GM18526 (cell line): ENCODE results near the gene PLBD1.

Experiments
- POLR2A ChIP-seq: IDR thresholded peaks from 3 replicates; pipeline ENCODE4 v1.6.1; 2011; ENCODE audit not compliant: insufficient read length; ENCODE audit errors: extremely low read depth

PLBD1 gene

GRCh38 chr12:14577344-14577743 is 9.7 kb upstream of the PLBD1 start:
- no peak for TF ChIP-seq POLR2A

GRCh38 chr12:14576896-14577295 is 9.2 kb upstream of the PLBD1 start:
- TF ChIP-seq POLR2A = no peak

DNA sequence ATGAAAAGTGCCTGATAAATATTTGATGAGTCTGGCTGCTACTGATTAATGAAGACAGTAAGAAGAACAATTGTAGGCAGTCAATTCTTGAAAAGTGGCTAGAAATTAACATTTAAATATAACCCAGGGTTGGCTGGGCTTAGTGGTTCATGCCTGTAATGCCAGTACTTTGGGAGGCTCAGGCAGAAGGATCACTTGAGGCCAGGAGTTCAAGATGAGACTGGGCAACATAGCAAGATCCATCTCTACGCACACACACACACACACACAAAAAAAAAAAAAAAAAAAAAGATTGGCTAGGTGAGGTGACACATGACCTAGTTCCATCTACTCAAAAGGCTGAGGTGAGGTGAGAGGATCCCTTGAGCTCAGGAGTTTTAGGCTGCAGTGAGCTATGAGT is 7.9 kb upstream of the PLBD1 start:
- no peak for TF ChIP-seq POLR2A

DNA sequence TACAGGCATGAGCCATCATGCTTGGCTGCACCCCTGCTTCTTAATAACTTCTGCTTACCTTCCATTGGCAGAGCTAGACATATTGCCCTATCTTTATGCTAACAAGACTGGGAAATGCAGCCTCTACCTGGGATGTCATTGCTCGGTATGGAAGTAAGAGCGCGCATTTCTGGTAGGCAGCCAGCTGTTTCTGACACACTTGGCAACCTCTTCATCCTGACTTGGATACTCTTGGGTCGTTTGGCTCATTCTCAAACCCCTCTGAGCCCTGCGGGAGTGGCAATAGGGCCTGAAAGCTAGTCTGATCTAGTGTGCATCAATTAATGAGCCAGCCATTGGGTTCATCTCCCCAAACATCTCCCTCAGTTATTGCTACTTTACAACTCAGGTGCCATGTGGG is 5.4 kb upstream of the PLBD1 start:
- no peak for TF ChIP-seq POLR2A

GRCh38 chr12:14572401-14572800 is 4.7 kb upstream of the PLBD1 start:
- no peak for TF ChIP-seq POLR2A

DNA sequence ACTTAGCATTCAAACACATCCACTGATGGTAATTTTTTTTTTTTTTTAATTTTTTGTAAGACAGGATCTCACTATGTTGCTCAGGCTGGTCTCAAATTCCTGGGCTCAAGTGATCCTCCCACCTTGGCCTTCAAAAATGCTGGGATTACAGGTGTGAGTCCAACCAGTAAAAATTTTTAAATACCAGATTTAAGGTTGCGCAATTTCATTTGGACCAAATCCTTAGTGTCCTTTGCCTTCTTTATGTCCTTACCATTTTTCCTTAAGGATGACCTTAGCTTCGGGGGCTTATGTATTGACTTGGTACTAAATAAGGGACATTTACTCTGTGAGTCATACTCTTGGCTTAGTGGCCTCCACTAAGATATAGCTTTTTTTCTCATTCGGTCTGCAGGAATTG is 4.1 kb upstream of the PLBD1 start:
- TF ChIP-seq POLR2A = no peak

DNA sequence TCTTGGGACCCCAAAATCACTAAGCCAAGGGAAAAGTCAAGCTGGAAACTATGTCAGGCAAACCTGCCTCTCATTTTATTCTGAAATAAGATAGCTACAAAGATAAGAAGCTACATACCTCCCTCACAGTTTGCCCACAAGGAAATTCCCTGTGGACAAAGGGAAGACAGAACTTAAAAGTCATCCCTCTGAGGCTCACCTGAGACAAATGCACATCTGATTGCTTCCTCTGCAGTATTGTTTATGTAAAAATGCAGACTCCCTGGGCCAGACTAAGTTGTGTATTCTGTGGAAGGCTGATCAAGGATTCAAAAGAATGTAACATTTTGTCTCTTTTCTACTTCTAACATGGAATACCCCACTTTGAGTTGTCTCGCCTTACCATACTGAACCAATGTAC is 2.5 kb upstream of the PLBD1 start:
- TF ChIP-seq POLR2A = no peak

DNA sequence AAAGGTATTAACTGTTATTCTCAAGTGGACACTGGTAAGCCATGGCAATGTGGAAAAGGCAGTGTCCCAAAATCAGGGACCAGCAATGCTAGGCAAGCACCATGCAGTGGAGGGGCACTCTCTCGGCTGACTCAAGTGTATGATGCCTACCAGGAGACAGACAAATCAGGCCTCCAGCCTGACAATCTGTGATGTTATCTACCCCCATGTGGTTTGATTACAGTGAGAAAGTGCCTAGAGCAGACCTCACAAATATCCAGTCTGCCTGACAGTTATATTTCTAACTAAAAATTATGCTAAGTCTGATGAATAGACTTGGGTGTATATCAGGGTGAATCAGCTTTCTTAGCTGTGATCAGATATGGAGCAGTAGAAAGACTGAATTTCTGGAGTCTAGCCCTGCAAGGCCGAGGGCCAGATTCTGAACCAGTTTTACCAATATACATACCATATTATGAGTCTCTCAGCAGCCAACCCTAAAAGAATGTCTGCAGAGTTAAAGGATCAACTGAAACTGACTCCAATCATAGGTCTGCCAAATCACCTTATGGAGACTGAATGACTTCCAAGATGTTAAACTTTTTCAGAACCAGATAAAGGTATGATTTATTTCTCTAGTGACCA is 3.2 kb downstream of the PLBD1 start:
- no peak for TF ChIP-seq POLR2A

GRCh38 chr12:14563046-14563445 is 4.6 kb downstream of the PLBD1 start:
- TF ChIP-seq POLR2A = no peak

GRCh38 chr12:14562279-14562678 is 5.4 kb downstream of the PLBD1 start:
- no peak for TF ChIP-seq POLR2A

GRCh38 chr12:14561677-14562238 is 5.9 kb downstream of the PLBD1 start:
- no peak for TF ChIP-seq POLR2A

GRCh38 chr12:14560904-14561574 is 6.6 kb downstream of the PLBD1 start:
- TF ChIP-seq POLR2A = no peak

DNA sequence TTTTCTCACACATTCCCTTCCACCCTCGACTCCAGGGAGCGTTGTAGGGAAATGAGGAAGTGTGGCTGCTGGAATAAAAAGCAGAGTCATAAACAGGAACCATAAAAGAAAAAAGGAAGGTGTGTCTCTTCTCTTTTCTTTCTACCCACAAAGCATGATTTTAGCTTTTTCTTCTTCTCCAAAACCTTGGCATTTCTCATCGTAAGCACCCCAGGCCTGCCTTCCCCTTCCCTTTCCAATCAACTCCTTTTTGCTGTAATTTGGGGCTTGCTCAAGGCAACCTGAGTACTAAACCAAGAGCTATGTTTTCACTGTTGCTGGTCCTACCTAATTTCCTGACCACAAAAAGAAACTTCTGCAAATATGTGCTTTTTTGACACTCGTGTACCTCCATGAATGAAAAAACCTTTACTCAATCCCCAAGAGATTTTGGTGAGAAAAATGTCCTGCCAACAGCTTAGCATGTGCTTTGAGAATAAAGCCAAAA is 9.2 kb downstream of the PLBD1 start:
- no peak for TF ChIP-seq POLR2A

DNA sequence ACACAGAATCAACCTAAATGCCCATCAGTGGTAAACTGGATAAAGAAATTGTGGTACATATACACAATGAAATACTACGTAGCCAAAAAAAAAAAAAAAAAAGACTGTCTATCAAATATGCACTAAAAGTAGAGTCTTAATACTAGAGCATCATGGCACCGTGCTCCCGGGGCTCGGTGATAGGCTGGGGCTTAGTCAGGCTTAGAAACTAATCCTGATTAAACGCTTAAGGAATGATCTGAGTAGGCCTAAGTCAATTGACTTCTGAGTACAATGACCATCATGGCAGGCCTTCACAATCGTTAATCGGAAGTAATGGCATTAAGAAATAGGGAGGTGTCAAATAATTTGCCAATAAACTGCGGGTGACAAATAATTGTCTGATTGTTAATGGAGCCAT is 9.7 kb downstream of the PLBD1 start:
- TF ChIP-seq POLR2A = no peak

GRCh38 chr12:14554281-14555007 is 13.2 kb downstream of the PLBD1 start:
- no peak for TF ChIP-seq POLR2A

DNA sequence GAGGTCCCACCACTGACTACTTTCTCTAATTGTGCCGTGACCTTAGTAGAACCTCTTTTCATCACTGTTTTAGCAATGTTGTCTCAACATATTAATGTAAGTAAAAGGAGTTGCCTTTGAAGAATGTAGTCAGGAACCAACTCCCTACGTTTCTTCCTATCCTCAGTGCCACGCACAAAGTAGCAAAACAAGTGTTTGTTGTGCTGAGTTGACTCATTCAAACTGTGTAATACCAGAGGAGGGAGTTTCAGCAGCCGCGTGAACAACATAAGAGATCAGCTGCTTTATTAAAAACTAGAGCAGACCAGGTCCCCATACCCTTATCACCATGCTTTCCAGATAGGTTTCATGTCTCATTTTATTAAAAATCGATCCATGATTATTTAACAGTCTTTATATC is 19.1 kb downstream of the PLBD1 start:
- TF ChIP-seq POLR2A = no peak
